Measurements from ENCODE around the gene ESF1. TPM values are rescaled to one million over a fixed set of nuclear protein-coding genes. Genes with fewer than 3 reads are reported as not detected.

The ESF1 gene
- total RNA-seq, 2 experiments from 2014 or later = 10.1 to 13.5 TPM

DNA sequence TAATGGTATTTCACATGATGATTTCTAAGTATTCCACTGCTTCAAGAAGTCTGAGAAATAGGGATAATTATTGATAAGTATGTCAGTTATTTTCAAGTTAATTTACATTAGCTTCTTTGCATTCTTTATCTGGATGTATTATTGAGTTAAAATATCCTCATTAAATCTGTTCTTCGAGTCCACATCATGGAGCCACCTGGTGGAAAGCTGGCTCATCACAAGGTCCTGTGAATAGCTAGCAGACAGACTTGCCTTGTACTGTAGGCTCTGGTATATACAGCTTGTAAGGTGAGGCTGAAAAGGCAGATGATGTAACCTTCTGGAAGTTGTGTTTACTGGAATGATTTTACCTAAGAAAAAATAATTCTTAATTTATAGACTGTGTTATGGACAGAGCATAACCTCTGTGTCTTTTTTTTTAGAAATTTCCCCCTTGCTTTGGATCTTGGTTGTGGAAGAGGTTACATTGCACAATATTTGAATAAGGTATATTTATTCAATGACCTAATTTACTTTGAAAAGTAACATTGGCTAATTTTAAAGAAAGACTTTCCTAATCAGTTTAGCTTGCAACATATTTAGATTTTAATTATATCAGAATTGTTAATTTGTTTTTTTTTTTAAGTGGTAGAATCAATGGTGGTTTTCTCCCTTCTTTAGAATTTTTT, 3.6 kb upstream of the ESF1 start:
- Histone ChIP-seq H2AFZ (ENCODE audit: low read length) (no peak overlapping the region), H3K9me2 (ENCODE audit: insufficient read depth, low read length) (no peaks in the 10 kb centered on the region), H3K79me2 (ENCODE audit: insufficient read depth, low read depth, low read length) (peaks cover 52% of the 10 kb centered on the region), H3K9me3 (ENCODE audit: low read length) (no peaks in the 10 kb centered on the region), H3K4me1 (ENCODE audit: insufficient read depth, low read length, poor library complexity, severe bottlenecking) (peaks cover 26% of the 10 kb centered on the region), H4K20me1 (ENCODE audit: insufficient read depth, low read length) (peaks cover 15% of the 10 kb centered on the region; the same call in 1 of the 2 replicates), H3K27ac (ENCODE audit: low read depth, low read length, poor library complexity, severe bottlenecking) (no peak overlapping the region), H3K4me3 (ENCODE audit: low read depth, low read length, poor library complexity, severe bottlenecking) (no peak overlapping the region), H3K36me3 (ENCODE audit: insufficient read depth, low read length) (peaks cover 61% of the 10 kb centered on the region), H3K4me2 (ENCODE audit: low read length) (no peak overlapping the region)
- BruUV-seq (replicated peaks) = no TSS peak
- DNase-seq (ENCODE audit: low spot score) = peak; percentile 67
- intact Hi-C loops (cut with micrococcal nuclease; ENCODE audit: unreplicated experiment) = loop anchor here (10.0 kb wide), 1 partner anchor 154 kb away; the partner anchor contains the start of gene TASP1
- TF ChIP-seq, protein P1, sequence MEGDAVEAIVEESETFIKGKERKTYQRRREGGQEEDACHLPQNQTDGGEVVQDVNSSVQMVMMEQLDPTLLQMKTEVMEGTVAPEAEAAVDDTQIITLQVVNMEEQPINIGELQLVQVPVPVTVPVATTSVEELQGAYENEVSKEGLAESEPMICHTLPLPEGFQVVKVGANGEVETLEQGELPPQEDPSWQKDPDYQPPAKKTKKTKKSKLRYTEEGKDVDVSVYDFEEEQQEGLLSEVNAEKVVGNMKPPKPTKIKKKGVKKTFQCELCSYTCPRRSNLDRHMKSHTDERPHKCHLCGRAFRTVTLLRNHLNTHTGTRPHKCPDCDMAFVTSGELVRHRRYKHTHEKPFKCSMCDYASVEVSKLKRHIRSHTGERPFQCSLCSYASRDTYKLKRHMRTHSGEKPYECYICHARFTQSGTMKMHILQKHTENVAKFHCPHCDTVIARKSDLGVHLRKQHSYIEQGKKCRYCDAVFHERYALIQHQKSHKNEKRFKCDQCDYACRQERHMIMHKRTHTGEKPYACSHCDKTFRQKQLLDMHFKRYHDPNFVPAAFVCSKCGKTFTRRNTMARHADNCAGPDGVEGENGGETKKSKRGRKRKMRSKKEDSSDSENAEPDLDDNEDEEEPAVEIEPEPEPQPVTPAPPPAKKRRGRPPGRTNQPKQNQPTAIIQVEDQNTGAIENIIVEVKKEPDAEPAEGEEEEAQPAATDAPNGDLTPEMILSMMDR (conservative IDR thresholded peaks at IDR 0.05; ENCODE audit: low read length) = peak; percentile 86
- TF ChIP-seq EZH2phosphoT487 (IDR thresholded peaks at IDR 0.05; ENCODE audit: borderline replicate concordance, low read depth, low read length) = no peak
- POLR2A ChIA-PET = interaction anchor here (0.5 to 1.4 kb wide), 6 partner anchors 27 to 372 kb away, joined by 3 to 5 read pairs (median 3); no protein-coding TSS in a partner anchor
- CTCF ChIA-PET (ENCODE audit: unreplicated experiment) = interaction anchor here (0.6 to 0.7 kb wide), 3 partner anchors 9 to 1699 kb away, joined by 3 to 4 read pairs (median 3); no protein-coding TSS in a partner anchor

DNA sequence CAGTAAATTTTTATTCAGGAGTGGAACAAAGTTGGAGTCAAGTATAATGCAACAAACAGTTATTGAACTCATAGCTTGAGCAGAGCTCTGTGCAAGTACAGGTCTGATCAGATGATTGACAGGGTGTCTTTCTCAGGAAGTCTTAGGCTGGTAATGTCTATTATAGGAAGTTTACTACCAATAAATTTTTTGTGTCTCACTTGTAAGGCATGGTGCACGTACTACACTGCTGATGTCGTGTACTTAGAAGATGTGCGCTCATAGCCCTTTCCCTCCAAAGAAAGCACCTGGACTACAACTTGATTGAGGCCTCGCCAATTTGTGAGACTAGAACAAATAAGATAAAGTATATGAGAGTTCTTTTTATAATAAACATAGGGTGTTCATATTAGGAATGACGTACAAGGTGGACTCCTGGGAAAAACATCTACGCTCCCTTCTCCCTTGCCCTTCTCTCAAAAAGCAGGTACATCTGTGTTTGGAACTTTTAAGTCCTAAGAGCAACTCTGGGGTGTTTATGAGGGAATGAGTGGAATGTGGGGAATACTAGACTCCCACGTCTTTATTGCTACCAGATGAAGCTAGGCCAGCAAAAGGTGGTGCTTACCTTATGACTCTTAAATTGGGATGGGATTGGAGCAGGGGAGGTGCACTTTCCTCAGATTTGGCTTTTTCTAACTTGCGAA, 1.6 kb upstream of the ESF1 start:
- Histone ChIP-seq H4K20me1 (ENCODE audit: insufficient read depth, low read length) (peaks cover 15% of the 10 kb centered on the region; the same call in 1 of the 2 replicates), H3K79me2 (ENCODE audit: insufficient read depth, low read depth, low read length) (peaks cover 65% of the 10 kb centered on the region), H3K4me2 (ENCODE audit: low read length) (peak overlapping the region; percentile 93), H3K9me3 (ENCODE audit: low read length) (no peaks in the 10 kb centered on the region), H2AFZ (ENCODE audit: low read length) (no peak overlapping the region), H3K36me3 (ENCODE audit: insufficient read depth, low read length) (peaks cover 58% of the 10 kb centered on the region), H3K9me2 (ENCODE audit: insufficient read depth, low read length) (no peaks in the 10 kb centered on the region), H3K27ac (ENCODE audit: low read depth, low read length, poor library complexity, severe bottlenecking) (no peak overlapping the region), H3K4me3 (ENCODE audit: low read depth, low read length, poor library complexity, severe bottlenecking) (peak overlapping the region; percentile 90), H3K4me1 (ENCODE audit: insufficient read depth, low read length, poor library complexity, severe bottlenecking) (peaks cover 27% of the 10 kb centered on the region)
- TF ChIP-seq EZH2phosphoT487 (IDR thresholded peaks at IDR 0.05; ENCODE audit: borderline replicate concordance, low read depth, low read length) = no peak
- TF ChIP-seq, protein P1 (conservative IDR thresholded peaks at IDR 0.05; ENCODE audit: low read length) = no peak
- ChIA-PET POLR2A (interaction anchor here (1.4 to 2.3 kb wide), 5 partner anchors 10 to 17 kb away, joined by 4 to 10 read pairs (median 5); no protein-coding TSS in a partner anchor), CTCF (ENCODE audit: unreplicated experiment) (no interaction called here)
- no peak for DNase-seq (ENCODE audit: low spot score)
- no TSS peak for BruUV-seq (replicated peaks)
- intact Hi-C loops (cut with micrococcal nuclease; ENCODE audit: unreplicated experiment) = loop anchor here (10.0 kb wide), 1 partner anchor 151 kb away; the partner anchor contains the start of gene TASP1
